Islet precursor cell (in vitro differentiated cells): Measurements from ENCODE around the gene RANBP3.

ENCODE experiments used
- DNase-seq: peaks from one replicate; pipeline ENCODE4 v3.0.0-alpha.2; 2018

Gene RANBP3

GRCh38 chr19:5877882-5878281, 100.1 kb downstream of the RANBP3 start:
- DNase-seq, result no peak

GRCh38 chr19:5877427-5877826, 100.5 kb downstream of the RANBP3 start:
- DNase-seq, result no peak

DNA sequence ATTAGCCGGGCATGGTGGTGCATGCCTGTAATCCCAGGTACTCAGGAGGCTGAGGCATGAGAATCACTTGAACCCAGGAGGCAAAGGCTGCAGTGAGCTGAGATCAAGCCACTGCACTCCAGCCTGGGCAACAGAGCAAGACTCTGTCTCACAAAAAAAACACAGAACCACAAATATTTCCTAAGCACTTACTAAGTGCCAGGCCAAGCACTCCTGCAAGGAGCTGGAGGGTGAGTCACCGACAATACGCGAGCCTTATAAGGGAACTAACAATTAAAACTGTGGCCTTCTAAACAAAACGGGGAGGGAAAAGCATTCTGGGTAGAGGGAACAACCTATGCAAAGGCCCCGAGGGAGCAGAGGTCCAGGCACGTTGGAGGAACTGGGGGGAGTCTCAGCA, 103.4 kb downstream of the RANBP3 start:
- peak; percentile 59 for DNase-seq

DNA sequence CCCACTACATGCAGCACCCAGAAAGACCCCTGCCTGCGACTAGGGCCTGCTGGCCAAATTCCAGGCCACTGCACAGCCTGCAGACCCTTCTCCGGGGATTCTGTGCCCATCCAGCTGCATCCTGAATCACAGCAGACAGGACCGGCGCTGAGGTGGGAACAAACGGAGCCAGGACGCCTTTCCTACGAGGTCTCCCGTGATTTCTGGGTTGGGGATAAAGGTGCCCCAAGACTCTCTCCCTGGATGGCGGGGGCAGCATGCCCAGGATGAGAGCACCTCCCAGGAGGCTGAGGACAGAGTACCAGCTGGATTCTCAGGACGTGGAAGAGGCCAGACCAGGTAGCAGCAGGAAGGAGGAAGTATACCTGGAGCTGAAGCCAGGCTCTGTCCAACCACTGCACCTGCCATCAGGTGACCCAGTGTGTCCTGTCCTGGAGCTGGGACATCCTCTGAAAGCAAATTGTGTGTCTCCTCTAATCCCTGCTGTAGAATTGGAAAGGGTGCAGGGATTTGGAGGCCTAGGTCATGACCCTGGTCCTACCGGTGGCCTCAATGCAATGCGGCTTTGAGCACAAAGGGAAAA, 104.2 kb downstream of the RANBP3 start:
- no peak for DNase-seq

DNA sequence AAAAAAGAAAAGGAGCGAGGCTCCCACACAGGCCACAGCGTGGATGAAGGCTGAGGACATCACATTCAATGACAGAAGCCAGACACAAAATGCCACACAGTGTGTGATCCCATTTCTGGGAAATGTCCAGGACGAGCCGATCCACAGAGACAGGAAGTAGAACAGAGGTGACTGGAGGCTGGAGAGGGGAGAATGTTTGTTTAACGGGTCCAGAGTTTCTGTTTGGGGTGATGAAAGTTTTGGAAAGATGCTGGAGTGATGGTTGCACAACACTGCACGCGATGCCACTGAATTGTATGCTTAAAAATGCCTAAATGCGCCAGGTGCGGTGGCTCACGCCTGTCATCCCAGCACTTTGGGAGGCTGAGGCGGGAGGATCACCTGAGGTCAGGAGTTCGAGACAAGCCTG, 107.0 kb downstream of the RANBP3 start:
- DNase-seq, result no peak

DNA sequence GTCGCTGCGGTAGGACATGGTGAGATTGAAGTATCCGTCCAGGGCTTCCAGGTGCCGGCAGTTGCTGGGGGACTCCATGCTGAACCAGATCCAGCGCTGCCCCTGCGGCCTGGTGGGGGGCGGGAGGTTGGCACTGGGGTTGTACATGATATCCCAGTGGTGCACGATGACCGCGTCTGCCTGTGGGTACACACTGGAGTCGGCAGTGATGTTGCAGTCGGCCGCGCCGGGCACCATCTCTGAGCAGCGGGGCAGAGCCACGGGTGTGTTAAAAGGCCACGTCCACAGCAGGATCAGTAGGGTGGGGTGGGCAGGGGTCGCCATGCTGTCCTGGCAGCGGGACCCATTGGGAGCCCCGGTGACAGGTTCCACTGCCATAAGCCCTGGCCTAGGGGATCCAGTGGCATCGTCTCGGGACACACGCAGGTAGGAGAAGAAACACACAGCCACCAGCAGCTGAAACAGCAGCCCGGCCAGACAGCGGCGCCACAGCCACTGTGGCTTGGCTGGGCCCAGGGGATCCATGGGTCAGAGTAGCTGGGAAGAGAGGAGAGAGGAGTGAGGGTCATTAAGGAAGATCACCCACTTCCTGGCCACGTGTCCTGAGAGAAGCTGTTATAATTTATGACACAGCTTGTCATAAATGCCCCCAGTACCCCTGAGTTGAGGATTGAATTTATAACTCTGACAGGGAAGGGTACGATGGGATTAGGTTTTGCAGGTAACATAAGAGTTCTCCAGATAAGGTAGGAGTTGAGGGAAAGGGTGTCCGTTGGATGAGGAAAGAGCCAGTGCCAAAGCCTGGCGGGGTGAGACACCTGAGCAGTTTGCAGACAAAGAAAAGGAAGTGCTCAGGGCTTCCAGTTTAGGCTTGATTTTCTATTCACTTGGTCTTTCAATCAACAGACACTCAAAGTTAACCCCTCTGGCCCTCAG, 110.5 kb downstream of the RANBP3 start:
- no peak for DNase-seq
